Astrocyte of the hippocampus (primary cell): ENCODE data around the gene LMBR1.

ENCODE experiments used
- DNase-seq: peaks from one replicate; pipeline ENCODE4 v3.0.0; 2011; ENCODE audit warnings: low read depth, low spot score

LMBR1 gene

GRCh38 chr7:156802214-156802613 lies 90.8 kb downstream of the LMBR1 start:
- no peak for DNase-seq

DNA sequence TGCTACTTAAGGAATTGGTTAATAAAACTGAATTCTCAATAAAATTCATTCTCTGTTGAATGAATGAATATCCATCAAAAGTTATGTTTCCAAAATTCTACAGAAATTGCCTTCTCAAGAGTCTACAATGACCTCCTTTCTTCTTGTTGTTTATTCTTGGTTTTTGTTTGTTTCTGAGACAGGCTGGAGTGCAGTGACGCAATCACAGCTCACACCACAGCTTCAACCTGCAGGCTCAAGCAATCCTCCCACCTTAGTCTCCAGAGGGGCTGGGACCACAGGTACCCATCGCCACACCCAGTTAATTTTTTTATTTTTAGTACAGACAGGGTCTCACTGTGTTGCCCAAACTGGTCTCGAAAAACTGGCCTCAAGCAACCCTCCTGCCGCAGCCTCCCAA lies 97.6 kb downstream of the LMBR1 start:
- DNase-seq, result no peak

DNA sequence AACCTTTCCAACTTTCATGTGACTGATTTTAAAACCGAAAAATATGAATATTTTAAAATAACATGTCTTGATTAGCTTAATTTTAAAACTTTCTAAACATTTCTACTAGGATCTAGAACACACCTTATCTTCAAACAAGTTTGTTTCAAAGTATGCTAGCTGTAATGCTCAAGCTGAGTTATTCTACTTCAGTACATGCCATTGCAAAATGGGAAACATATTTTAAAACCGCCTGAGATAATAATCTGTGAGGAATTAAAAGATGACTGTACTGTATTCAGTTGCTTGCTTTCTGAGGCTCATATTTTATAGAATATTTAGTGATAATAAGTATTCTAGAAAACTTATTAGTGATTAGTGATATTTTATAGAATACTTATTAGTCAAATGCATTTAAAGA lies 99.6 kb downstream of the LMBR1 start:
- no peak for DNase-seq

DNA sequence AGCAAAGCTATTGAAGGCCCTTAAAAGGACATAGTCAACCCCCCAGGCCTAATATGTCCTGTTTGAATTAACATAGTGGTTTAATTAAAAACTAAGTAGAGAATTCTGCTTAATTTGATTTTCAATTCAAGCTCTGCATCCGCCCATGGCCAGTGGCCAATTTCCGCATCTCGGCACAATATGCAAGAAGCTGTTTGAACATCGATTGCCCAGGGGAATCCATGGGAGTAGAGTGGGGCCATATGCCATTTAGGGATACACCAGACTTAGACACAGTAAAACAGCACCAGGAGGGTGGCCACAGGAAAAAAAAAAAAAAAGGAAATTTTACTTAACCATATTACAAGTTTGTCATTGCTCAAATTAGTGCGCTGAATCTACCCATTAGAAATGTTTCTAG lies 100.4 kb downstream of the LMBR1 start:
- no peak for DNase-seq

GRCh38 chr7:156791241-156791640 lies 101.7 kb downstream of the LMBR1 start:
- DNase-seq, result no peak

GRCh38 chr7:156790264-156790663 lies 102.7 kb downstream of the LMBR1 start:
- DNase-seq, result no peak

DNA sequence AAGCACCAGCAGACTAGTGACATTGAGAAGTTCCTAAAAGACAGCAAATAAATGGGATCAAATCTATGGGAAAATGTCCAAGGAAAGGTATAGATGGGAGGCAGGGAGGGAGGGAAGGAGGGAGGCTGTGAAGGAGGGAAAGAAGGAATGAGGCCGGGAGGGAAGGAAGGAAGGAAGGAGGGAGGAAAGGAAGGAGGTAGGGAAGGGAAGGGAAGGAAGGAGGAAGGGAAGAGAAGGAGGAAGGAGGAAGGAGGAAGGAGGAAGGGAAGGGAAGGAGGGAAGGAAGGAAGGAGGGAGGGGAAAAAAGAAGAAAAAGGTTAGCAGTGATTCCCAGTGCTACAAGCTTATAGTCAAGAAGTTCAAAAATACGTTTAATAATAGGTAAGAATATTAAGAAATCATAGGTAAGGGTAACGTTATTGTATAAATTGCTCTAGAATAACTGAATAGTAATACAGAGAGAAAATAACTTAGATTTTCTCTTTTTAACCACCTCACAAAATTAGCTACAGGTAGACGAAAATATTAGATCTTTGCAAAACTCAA lies 106.9 kb downstream of the LMBR1 start:
- DNase-seq, result no peak

DNA sequence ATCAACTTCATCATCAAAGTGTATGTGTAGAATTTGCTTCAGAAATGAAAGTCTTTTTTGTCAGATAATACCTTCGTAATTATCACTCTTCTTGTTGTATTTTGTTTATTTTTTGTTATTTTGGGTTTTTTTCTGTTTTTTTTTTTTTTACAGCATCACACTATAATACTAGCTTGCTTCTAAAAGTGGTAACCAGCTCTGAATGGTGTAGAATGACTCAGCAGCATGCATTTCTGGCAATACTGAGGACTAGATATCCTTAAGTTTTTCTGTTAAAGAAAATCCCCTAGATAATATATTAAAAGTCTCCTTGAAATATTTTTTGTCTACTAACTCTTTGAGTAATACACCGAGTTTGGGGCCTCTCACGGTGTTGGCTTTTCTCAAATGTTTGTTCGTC lies 109.1 kb downstream of the LMBR1 start:
- DNase-seq, result no peak

- no peak for DNase-seq
These were observed 111.0 kb downstream of the LMBR1 start for GRCh38 chr7:156781972-156782371.

DNA sequence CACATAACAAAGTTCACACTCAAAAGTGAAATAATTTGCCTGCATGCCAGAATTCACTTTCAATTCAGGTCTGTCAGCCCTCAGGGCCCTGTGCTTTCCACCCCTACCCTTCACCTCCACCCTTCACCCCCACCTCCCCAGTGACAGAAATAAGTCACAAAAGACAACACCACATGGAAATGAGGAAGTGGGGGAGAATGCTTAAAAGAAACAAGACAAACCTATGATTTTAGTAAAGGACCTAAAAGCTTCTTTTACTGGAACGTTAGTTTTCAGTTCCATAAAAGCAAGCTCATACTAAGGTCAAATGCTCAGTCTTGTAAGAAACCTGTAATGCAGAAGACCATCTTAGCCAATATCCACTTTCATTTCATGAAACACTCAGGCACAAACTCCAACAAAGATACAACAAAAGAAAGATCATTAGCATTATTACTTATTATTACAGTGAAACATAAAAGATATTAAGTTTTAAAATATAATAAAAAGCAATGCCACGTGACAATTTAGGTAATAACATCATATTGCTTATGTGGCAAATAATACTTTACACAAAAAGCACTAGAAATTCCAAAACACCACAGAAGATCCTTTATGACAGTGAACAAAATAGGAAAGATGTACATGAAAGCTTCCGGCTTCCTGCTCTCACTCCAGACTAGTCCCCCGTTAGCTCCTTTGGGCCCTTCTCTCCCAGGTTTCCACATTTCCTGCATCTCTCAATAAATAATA lies 112.1 kb downstream of the LMBR1 start:
- no peak for DNase-seq

DNA sequence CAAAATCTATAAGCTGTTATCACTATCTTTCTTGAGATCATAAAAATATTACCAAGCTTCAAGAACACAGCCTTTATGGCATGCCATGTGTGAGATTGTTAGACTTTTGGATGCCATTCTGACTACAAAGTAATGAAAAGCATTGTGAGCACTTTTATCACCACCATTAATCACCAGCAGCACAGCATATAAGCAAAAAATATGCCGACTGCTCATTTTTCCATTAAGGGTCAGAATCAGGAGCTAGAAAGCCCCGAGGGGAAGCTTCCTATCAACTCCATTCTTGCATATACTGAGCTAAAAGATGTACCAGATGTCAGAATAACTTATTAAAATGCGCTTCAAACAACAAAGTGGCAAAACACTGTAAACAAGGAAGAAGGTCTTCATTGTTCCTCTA lies 114.3 kb downstream of the LMBR1 start:
- DNase-seq, result no peak

DNA sequence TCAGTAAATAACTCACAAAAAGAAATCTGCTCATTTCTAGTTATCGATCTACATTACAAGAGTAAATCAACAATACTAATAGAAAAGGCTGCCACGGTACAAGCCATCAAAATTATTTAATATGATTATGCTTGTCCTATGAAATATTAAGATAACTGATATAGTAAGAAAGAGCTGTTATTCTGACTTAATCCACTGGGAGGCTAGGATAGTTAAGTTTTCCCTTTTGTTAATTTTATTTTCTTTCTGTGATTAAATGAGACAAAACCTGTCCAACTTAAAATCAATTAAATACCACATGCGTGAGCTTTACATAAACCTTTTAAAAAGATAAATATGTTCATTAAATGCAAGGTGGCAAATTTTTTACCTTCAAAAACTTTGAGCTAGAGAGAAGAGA lies 114.8 kb downstream of the LMBR1 start:
- DNase-seq, result no peak

DNA sequence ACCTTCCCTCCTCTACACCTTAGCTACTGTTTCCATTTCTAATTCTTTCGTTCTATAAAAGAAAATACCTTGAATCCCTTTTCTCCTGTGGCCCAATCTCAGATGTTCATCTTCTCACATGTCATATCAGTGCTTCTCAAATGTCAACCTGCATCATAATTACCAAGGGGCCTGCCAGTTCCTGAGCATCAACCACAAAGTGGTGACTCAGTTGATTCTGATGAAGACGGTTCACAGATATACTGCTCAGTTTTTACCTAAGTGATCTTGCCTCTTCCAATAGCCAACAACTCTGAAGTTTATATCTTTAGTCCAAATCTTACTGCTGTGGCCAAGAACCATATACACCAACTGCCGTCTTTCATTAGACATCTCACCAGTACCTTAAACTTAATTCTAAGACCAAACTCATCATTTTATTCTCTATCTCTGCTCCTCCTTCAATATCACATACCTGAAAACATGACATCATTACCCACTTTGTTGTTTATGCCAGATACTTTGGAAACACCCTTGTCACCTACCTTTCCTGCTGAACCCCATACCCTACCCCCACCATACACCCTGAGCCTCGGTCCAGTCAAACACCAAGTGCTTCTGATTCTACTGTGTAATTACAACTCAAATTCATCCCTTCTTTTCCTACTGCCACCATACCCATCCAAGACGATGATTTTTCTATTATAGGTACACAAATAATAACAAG lies 115.5 kb downstream of the LMBR1 start:
- DNase-seq, result no peak

DNA sequence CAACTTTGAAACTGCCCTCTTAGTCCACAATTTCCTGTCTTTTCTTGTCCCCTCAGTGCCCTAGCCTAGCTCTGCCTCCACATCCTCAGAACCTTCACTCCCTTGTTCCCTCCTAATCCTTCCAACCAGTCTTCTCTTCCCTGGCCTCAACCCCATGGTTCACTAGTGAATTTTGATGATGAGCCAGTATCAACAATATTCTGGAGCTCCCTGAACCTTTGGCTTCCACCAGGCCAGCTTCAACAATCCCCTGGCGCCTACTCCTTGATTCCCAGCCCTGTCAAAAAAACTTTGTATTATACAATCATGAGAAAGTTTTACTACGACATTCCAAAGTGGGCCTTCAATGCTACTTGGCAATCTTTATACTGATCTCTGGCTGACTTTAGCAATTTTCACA lies 116.5 kb downstream of the LMBR1 start:
- no peak for DNase-seq

GRCh38 chr7:156773966-156774365 lies 119.0 kb downstream of the LMBR1 start:
- DNase-seq, result peak; percentile 19

GRCh38 chr7:156772725-156773124 lies 120.3 kb downstream of the LMBR1 start:
- DNase-seq, result no peak

GRCh38 chr7:156768698-156769472 lies 124.1 kb downstream of the LMBR1 start:
- no peak for DNase-seq

DNA sequence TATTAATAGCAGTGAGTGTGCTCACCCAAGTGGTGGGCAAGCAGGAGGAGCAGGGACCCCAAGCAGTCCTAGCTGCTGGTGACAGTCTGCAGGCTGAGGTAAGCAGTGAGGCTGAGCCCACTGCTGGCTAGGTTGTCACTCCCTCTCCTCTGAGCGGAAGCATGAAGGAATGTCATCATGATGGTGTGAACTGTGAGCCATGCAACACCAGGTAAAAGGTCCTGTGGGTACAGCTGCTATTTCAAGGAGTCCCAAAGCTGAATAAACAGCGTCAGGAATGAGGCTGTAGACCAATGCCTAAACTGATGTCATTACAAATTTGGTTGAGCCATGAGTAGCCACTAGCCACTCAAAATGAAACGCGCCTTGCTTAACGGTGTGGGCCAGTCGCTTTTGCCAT lies 126.3 kb downstream of the LMBR1 start:
- DNase-seq, result no peak

DNA sequence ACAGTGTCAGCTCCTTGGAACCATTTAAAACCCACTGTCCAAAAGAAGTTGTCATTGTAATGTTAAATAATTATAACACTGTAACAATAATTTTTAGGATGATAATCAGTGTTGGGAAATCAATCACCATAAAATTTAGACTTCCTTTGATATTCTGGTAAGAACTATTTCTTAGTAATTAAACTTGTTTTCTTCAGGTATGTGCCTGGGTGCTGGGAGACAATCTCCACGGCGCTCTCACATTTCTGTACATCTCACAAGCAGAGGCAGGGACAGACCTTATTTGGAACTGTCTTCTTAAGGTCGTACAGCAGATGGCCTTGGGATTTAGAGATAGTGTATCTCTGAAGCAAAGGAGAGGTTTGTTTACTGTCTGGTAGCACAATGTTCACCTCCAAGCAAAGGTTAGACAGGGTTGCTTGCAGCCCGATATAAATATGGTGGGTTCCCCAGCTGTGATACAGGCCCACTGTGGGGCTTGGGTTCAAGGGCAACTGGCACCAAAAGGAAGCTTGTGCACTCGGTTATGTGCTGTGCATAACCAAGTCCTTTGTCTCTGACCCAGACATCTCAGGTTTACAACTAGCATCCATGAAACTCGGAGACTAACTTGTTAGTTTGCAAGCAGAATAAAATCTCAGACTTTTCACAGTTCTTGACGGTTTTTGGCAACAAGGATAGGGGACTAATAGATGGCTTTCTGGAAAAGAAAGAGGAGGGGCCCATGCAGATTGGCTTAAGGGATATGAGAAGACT lies 126.9 kb downstream of the LMBR1 start:
- DNase-seq, result no peak

- DNase-seq, result no peak
These were observed 128.2 kb downstream of the LMBR1 start for GRCh38 chr7:156764766-156765165.

GRCh38 chr7:156764016-156764669 lies 128.8 kb downstream of the LMBR1 start:
- peak; percentile 87 for DNase-seq
